ENCODE results near the gene INTS3. TPM values are rescaled to one million over a fixed set of nuclear protein-coding genes. Genes with fewer than 3 reads are reported as not detected.

Gene INTS3
- total and polyA plus RNA-seq, 10 of the 15 experiments (the other 5 are each of a cell fraction or from before 2014, with no cell fraction given), result 12.6 to 87.4 (median 30.8) TPM

- TF ChIP-seq ZBTB4 (CRISPR knock-in tag; IDR thresholded peaks at IDR 0.05) (no peak), NBN (IDR thresholded peaks at IDR 0.05) (no peak), IRF4 (IDR thresholded peaks at IDR 0.05; ENCODE audit: low read depth, low read length) (no peak), ATF7 (IDR thresholded peaks at IDR 0.05; ENCODE audit: low read depth) (no peak), HDAC6 (IDR thresholded peaks at IDR 0.05; ENCODE audit: unreplicated experiment) (no peak), RAD21 (IDR thresholded peaks at IDR 0.05; ENCODE audit: insufficient read depth, low read depth, low read length) (no peak), IRF3 (IDR thresholded peaks at IDR 0.05) (no peak), CEBPB (IDR thresholded peaks at IDR 0.05; ENCODE audit: borderline replicate concordance in 1 of 2, low read depth in 2 of 2, low read length in 2 of 2) (no peak), ZNF384 (IDR thresholded peaks at IDR 0.05; ENCODE audit: borderline replicate concordance, low read depth, low read length) (no peak), KLF5 (IDR thresholded peaks at IDR 0.05; ENCODE audit: partially characterized antibody) (no peak), ATF2 (IDR thresholded peaks at IDR 0.05; ENCODE audit: low read length) (no peak), HDGF (IDR thresholded peaks at IDR 0.05) (no peak)
These were observed 72.7 kb downstream of the INTS3 start (continued) for GRCh38 chr1:153800516-153800915.

All from GM12878 (cell line).